Measurements from ENCODE around the gene DENND1A. TPM values are rescaled to one million over a fixed set of nuclear protein-coding genes. Genes with fewer than 3 reads are reported as not detected.
"Not testable (repeated sequence)": the region's sequence is repeated elsewhere in the genome, so short reads cannot be mapped to it uniquely, and the experiment has no call there.

The DENND1A gene
- total RNA-seq, 1 donor from 2014 or later = 13.9 TPM

DNA sequence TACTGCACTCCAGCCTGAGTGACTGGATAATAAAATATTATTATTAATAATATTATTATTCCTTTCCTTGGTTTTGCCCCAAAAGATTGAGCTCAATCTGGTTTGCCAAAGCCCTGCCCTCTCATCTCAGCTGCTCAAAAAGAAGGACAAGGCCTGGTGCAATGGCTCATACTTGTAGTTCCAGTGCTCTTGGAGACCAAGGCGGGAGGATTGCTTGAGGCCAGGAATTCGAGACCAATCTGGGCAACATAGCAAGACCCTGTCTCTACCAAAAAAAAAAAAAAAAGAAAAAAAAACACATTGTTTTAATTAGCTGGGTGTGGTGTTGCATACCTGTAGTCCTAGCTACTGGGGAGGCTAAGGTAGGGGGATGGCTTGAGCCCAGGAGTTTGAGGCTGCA is 13.7 kb upstream of the DENND1A start:
- TF ChIP-seq, protein P1, sequence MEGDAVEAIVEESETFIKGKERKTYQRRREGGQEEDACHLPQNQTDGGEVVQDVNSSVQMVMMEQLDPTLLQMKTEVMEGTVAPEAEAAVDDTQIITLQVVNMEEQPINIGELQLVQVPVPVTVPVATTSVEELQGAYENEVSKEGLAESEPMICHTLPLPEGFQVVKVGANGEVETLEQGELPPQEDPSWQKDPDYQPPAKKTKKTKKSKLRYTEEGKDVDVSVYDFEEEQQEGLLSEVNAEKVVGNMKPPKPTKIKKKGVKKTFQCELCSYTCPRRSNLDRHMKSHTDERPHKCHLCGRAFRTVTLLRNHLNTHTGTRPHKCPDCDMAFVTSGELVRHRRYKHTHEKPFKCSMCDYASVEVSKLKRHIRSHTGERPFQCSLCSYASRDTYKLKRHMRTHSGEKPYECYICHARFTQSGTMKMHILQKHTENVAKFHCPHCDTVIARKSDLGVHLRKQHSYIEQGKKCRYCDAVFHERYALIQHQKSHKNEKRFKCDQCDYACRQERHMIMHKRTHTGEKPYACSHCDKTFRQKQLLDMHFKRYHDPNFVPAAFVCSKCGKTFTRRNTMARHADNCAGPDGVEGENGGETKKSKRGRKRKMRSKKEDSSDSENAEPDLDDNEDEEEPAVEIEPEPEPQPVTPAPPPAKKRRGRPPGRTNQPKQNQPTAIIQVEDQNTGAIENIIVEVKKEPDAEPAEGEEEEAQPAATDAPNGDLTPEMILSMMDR (IDR thresholded peaks at IDR 0.05; ENCODE audit: partially characterized antibody, unreplicated experiment) = no peak
- H3K27ac Mint-ChIP-seq (ENCODE audit: unreplicated experiment) = no peak overlapping the region
- H3K27me3 Mint-ChIP-seq (ENCODE audit: unreplicated experiment) = no peaks in the 10 kb centered on the region
- H3K36me3 Mint-ChIP-seq (ENCODE audit: unreplicated experiment) = no peaks in the 10 kb centered on the region
- H3K4me3 Mint-ChIP-seq (ENCODE audit: unreplicated experiment) = no peak overlapping the region
- peaks cover 7% of the 10 kb centered on the region for H3K4me1 Mint-ChIP-seq (ENCODE audit: low read depth, unreplicated experiment)
- peaks cover 8% of the 10 kb centered on the region for H3K9me3 Mint-ChIP-seq (ENCODE audit: unreplicated experiment)
- DNase-seq = no peak

DNA sequence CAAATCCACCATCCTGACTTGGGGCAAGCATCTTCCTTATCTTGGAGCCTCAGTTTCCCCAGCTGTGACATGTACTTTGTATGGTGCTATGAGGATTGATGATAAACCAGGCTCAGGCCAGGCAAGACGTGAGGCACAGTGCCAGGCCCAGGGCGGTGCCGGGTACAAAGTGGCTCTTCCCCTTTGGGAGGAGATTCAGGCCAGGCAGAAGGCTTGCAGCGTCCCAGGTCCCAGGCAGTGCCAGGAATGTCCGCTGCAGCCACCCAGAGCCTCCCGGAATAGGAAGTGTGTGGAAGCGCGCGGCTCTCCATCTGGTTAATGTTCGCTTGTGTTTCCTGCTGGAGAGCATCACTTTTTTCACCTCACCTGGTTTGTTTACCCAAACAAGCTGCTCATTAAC is 12.6 kb upstream of the DENND1A start:
- no peaks in the 10 kb centered on the region for H3K36me3 Mint-ChIP-seq (ENCODE audit: unreplicated experiment)
- no peak for DNase-seq
- no peaks in the 10 kb centered on the region for H3K27me3 Mint-ChIP-seq (ENCODE audit: unreplicated experiment)
- peaks cover 7% of the 10 kb centered on the region for H3K4me1 Mint-ChIP-seq (ENCODE audit: low read depth, unreplicated experiment)
- no peak overlapping the region for H3K27ac Mint-ChIP-seq (ENCODE audit: unreplicated experiment)
- H3K4me3 Mint-ChIP-seq (ENCODE audit: unreplicated experiment) = no peak overlapping the region
- TF ChIP-seq, protein P1 (IDR thresholded peaks at IDR 0.05; ENCODE audit: partially characterized antibody, unreplicated experiment) = no peak
- H3K9me3 Mint-ChIP-seq (ENCODE audit: unreplicated experiment) = peaks cover 8% of the 10 kb centered on the region

DNA sequence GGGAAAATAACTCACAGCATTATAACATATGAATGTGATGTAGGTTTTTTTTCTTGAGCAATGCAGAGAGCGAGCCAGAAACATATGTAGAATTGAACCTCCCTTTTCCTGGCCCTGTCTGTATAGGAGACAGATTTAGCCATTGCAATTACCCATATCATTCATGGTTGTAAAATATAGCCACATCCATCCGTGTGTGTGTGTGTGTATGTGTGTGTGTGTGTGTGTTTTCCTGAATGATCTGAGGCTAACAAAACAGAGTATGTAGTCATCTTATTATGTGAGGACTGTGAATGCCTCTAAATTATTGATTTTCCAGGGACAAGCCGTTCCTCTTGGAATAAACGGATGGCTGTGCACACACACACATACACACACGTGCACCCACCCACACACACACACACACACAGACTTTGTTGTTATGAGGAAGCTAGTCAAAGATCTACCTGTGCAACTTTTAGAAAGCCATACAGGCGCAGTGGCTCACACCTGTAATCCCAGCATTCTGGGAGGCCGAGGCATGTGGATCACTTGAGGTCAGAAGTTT is 11.7 kb upstream of the DENND1A start:
- Mint-ChIP-seq H3K9me3 (ENCODE audit: unreplicated experiment) (peaks cover 6% of the 10 kb centered on the region), H3K4me3 (ENCODE audit: unreplicated experiment) (no peak overlapping the region), H3K36me3 (ENCODE audit: unreplicated experiment) (no peaks in the 10 kb centered on the region), H3K27me3 (ENCODE audit: unreplicated experiment) (no peaks in the 10 kb centered on the region), H3K4me1 (ENCODE audit: low read depth, unreplicated experiment) (peaks cover 7% of the 10 kb centered on the region), H3K27ac (ENCODE audit: unreplicated experiment) (no peak overlapping the region)
- TF ChIP-seq, protein P1 (IDR thresholded peaks at IDR 0.05; ENCODE audit: partially characterized antibody, unreplicated experiment) = no peak
- DNase-seq = no peak

DNA sequence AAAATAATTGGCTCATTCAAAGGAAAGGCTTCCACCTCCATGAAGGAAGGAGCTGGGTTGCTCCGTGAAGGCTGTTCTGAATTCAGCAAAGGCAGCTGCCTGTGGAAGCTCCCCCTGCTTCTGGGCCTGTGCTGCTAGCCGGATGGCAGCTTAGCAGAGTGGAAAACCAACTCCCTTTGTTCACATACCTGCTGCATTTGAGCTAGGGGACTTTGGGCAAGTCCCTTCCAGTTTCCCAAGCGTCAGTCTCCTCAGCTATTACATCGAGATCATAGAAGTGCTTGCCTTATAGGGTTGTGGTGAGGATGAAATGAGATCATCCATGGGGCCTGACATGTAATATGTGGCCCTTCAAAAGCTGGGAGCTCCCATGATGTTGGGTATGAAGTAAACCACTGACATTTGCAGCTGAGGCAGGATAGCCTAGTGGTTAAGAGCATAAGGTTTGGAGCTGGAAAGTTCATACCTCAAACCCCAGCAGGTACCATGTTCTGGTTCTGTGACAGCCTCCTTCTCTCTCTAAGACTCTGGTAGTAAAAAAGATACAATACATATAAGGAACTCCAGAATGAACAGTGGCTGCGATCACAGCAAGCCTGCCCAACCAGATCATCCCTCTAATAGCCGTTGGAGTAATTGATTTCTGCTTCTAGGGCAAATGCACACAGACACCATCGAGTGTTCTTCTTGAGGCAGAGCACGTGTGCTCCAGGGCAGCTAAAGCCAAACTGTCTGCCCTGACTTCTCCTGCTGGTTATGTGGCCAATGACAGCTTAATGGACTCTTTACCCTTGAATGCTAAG is 11.0 kb upstream of the DENND1A start:
- Mint-ChIP-seq H3K4me1 (ENCODE audit: low read depth, unreplicated experiment) (peaks cover 7% of the 10 kb centered on the region), H3K36me3 (ENCODE audit: unreplicated experiment) (no peaks in the 10 kb centered on the region), H3K27me3 (ENCODE audit: unreplicated experiment) (no peaks in the 10 kb centered on the region), H3K4me3 (ENCODE audit: unreplicated experiment) (no peak overlapping the region), H3K9me3 (ENCODE audit: unreplicated experiment) (peaks cover 6% of the 10 kb centered on the region), H3K27ac (ENCODE audit: unreplicated experiment) (no peak overlapping the region)
- no peak for DNase-seq
- TF ChIP-seq, protein P1 (IDR thresholded peaks at IDR 0.05; ENCODE audit: partially characterized antibody, unreplicated experiment) = no peak

DNA sequence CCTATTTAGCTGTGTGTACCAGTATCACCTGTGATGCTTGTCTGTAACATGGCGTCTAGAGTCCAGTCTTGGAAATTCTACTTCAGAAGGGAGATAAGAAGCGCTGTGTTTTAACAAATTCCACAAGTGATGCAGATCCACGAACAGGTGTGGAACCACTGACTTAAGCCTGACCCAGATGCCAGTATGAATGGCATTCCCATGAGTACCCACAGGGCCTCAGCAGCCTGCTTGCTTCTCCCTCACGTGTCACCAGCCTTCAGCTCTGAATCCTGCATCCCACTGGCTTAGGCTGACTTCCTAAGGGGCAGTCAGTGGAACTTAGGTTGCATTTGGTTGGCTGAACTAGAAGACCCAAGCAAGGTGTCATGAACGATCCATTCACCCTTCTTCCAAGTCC is 8.5 kb upstream of the DENND1A start:
- no peak overlapping the region for H3K27ac Mint-ChIP-seq (ENCODE audit: unreplicated experiment)
- peaks cover 7% of the 10 kb centered on the region for H3K4me1 Mint-ChIP-seq (ENCODE audit: low read depth, unreplicated experiment)
- TF ChIP-seq, protein P1 (IDR thresholded peaks at IDR 0.05; ENCODE audit: partially characterized antibody, unreplicated experiment) = no peak
- no peaks in the 10 kb centered on the region for H3K36me3 Mint-ChIP-seq (ENCODE audit: unreplicated experiment)
- H3K9me3 Mint-ChIP-seq (ENCODE audit: unreplicated experiment) = peaks cover 3% of the 10 kb centered on the region
- peaks cover 4% of the 10 kb centered on the region for H3K27me3 Mint-ChIP-seq (ENCODE audit: unreplicated experiment)
- no peak for DNase-seq
- no peak overlapping the region for H3K4me3 Mint-ChIP-seq (ENCODE audit: unreplicated experiment)

DNA sequence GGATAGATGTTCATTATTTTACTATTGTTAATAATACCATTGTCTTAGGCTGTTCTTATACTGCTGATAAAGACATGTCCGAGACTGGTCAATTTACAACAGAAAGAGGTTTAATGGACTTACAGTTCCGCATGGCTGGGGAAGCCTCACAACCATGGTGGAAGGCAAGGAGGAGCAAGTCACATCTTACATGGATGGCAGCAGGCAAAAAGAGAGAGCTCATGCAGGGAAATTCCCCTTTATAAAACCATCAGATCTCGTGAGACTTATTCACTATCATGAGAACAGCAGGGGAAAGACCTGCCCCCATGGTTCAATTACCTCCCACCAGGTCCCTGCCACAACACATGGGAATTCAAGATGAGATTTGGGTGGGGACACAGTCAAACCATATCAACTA is 6.6 kb upstream of the DENND1A start:
- not testable (repeated sequence) for H3K9me3 Mint-ChIP-seq (ENCODE audit: unreplicated experiment); H3K27me3 Mint-ChIP-seq (ENCODE audit: unreplicated experiment); H3K36me3 Mint-ChIP-seq (ENCODE audit: unreplicated experiment); DNase-seq; H3K4me3 Mint-ChIP-seq (ENCODE audit: unreplicated experiment); H3K4me1 Mint-ChIP-seq (ENCODE audit: low read depth, unreplicated experiment); H3K27ac Mint-ChIP-seq (ENCODE audit: unreplicated experiment)

All from glutamatergic neuron (in vitro differentiated cells).